HepG2 (cell line): Measurements from ENCODE around the gene PDZD4. TPM values are rescaled to one million over a fixed set of nuclear protein-coding genes. Genes with fewer than 3 reads are reported as not detected.

ENCODE experiments used
- ATAC-seq: fragments of 200-7000 bp; cut with Tn5 transposase; 3 replicates; pipeline ENCODE4 v1.9.1; 2020; ENCODE audit warnings: mild to moderate bottlenecking, moderate library complexity
- BruUV-seq: library from RNA; stranded (reverse); fragments of 400-500 nt; replicated peaks from 2 replicates; lab custom pipeline; 2021; lab: Mats Ljungman, UMichigan
- CTCF ChIA-PET: fragments of 300-600 bp; formaldehyde crosslinking; extraction: SDS; loops from one replicate; lab custom pipeline; 2021; ENCODE audit warnings: low total read pairs, inconsistent platforms, low intra/inter-chr PET ratio; lab: Yijun Ruan, JAX
- POLR2A ChIA-PET: fragments of 350-600 bp; sonication (Branson Sonifier 250); formaldehyde crosslinking; loops from one replicate; lab custom pipeline; 2020; ENCODE audit warnings: antibody characterized with exemption, inconsistent platforms; lab: Yijun Ruan, JAX
- DNase-seq: peaks from one replicate; pipeline ENCODE4 v3.0.0-alpha.2; 2015; ENCODE audit warnings: low spot score
- FAIRE-seq: peaks from 3 replicates; lab custom pipeline; 2011; peaks lifted over from hg19 to GRCh38; lab: Jason Lieb, UNC
- H2AFZ ChIP-seq: one replicate; pipeline ENCODE4 v1.6.1; 2011; ENCODE audit warnings: low read length, inconsistent platforms
- H3K27ac ChIP-seq: fragments of 300-600 bp; 3 replicates; pipeline ENCODE4 v1.8.0; 2011; ENCODE audit warnings: mixed run types, mild to moderate bottlenecking, mixed read lengths, low read length, inconsistent platforms; ENCODE audit not compliant: insufficient read depth; ENCODE audit errors: extremely low read length
- H3K27me3 ChIP-seq, 2 experiments: fragments of 200-600 bp in 1 of 2; 2 replicates in 1 of 2; 3 replicates in 1 of 2; pipeline versions ENCODE4 v1.6.0 to v1.8.0; 2011; ENCODE audit warnings: low read length in 2 of 2, mild to moderate bottlenecking in 2 of 2, moderate library complexity in 2 of 2, inconsistent platforms in 1 of 2; ENCODE audit not compliant: insufficient read depth in 2 of 2, control insufficient read depth in 1 of 2
- H3K36me3 ChIP-seq, 2 experiments: fragments of 200-600 bp in 1 of 2; replicated peaks in 1 of 2; 2 replicates in 1 of 2; 3 replicates in 1 of 2; pipeline versions ENCODE4 v1.5.1 to v1.8.0; 2011; ENCODE audit warnings: low read length in 2 of 2, inconsistent platforms in 1 of 2; ENCODE audit not compliant: insufficient read depth in 2 of 2, control insufficient read depth in 1 of 2
- H3K4me1 ChIP-seq: 2 replicates; pipeline ENCODE4 v1.5.1; 2012; ENCODE audit warnings: low read length, inconsistent platforms; ENCODE audit not compliant: insufficient read depth
- H3K4me2 ChIP-seq: 2 replicates; pipeline ENCODE4 v1.6.0; 2011; ENCODE audit warnings: low read depth, low read length, inconsistent platforms
- H3K4me3 ChIP-seq, 3 experiments: fragments of 200-600 bp in 1 of 3; sonication (generic), shearing (Covaris generic) in 1 of 3; replicated peaks in 1 of 3; 2 replicates each; pipeline ENCODE4 v1.5.1; 2011 to 2016; ENCODE audit warnings: low read length in 3 of 3, inconsistent platforms in 2 of 3, low read depth in 2 of 3, mild to moderate bottlenecking in 2 of 3, control low read depth in 1 of 3, mixed read lengths in 1 of 3; ENCODE audit not compliant: insufficient read depth in 1 of 3
- H3K79me2 ChIP-seq: one replicate; pipeline ENCODE4 v1.6.1; 2011; ENCODE audit warnings: low read length, inconsistent platforms; ENCODE audit not compliant: insufficient read depth
- H3K9ac ChIP-seq: 2 replicates; pipeline ENCODE4 v1.6.0; 2011; ENCODE audit warnings: mild to moderate bottlenecking, low read depth, low read length, inconsistent platforms; ENCODE audit not compliant: insufficient read depth
- H3K9me3 ChIP-seq: 2 replicates; pipeline ENCODE4 v1.5.1; 2012; ENCODE audit warnings: mild to moderate bottlenecking, low read length
- H4K20me1 ChIP-seq: 2 replicates; pipeline ENCODE4 v1.6.0; 2011; ENCODE audit warnings: inconsistent platforms, mild to moderate bottlenecking, low read length, moderate library complexity; ENCODE audit not compliant: insufficient read depth
- NR2F1 ChIP-seq, 2 experiments: fragments of 450-650 bp in 1 of 2; formaldehyde crosslinking in 1 of 2; IDR thresholded peaks; 2 replicates each; pipeline versions ENCODE4 v1.5.0 to v1.6.1; 2016 to 2020; ENCODE audit warnings: mild to moderate bottlenecking in 1 of 2, missing compliant biosample characterization in 1 of 2, missing genetic modification reagents in 1 of 2, moderate library complexity in 1 of 2
- NR2F6 ChIP-seq, 2 experiments: IDR thresholded peaks; 2 replicates each; pipeline ENCODE4 v1.6.1; 2016; ENCODE audit warnings: antibody characterized with exemption in 1 of 2, mild to moderate bottlenecking in 1 of 2
- RARA ChIP-seq: IDR thresholded peaks from 2 replicates; pipeline ENCODE4 v1.6.1; 2016; ENCODE audit warnings: missing genetic modification reagents, missing compliant biosample characterization
- ZNF550 ChIP-seq: sonication (generic); formaldehyde crosslinking; IDR thresholded peaks from 2 replicates; pipeline ENCODE4 v1.4.0; 2020; ENCODE audit warnings: mild to moderate bottlenecking, missing genetic modification reagents, borderline replicate concordance
- WGBS: methylation state at CpG from one replicate; pipeline ENCODE4 v1.1.6; 2017; ENCODE audit warnings: low lambda C conversion rate; 5-methylcytosine and 5-hydroxymethylcytosine counted together
- in situ Hi-C: cut with HindIII; loops from 2 replicates; pipeline ENCODE4 v1.10.0; 2017; ENCODE audit warnings: low pct_unique_long_range_greater_than_20kb; ENCODE audit not compliant: extremely low pct_ligation_motif_present
- intact Hi-C: fragments of 100-400 bp; cut with micrococcal nuclease; formaldehyde crosslinking; loops from one replicate; pipeline ENCODE4 v1.10.0; 2022; ENCODE audit not compliant: unreplicated experiment
- polyA plus RNA-seq, 8 experiments: library from polyadenylated mRNA; depleted of rRNA in 3 of 8; stranded (reverse) in 7 of 8; unstranded in 1 of 8; fragments of >200 nt; fragmentation: Illumina TruSeq in 4 of 8; extraction: Trizol in 4 of 8; gene quantifications; 2 replicates each; pipeline versions ENCODE4 v1.2.1 to v1.2.3, GENCODE V29; 2011 to 2016; ENCODE audit warnings: low read depth in 4 of 8, missing spikeins in 1 of 8, mixed read lengths in 1 of 8; ENCODE audit not compliant: insufficient read depth in 1 of 8
- total RNA-seq, 5 experiments: library from RNA; depleted of rRNA; stranded (reverse); fragments of >200 nt; fragmentation: Illumina TruSeq; extraction: Trizol; gene quantifications; 2 replicates each; pipeline ENCODE4 v1.2.3, GENCODE V29; 2016; ENCODE audit warnings: low read depth in 1 of 5
- TF ChIP-seq, protein P1 (sequence below): sonication (generic); formaldehyde crosslinking; IDR thresholded peaks from 2 replicates; pipeline ENCODE4 v1.5.1; 2020; ENCODE audit warnings: missing genetic modification reagents, mild to moderate bottlenecking, borderline replicate concordance

The PDZD4 gene
- total and polyA plus RNA-seq, 2 of the 13 experiments (the other 11 are each of a cell fraction or from before 2014, with no cell fraction given) = not detected

DNA sequence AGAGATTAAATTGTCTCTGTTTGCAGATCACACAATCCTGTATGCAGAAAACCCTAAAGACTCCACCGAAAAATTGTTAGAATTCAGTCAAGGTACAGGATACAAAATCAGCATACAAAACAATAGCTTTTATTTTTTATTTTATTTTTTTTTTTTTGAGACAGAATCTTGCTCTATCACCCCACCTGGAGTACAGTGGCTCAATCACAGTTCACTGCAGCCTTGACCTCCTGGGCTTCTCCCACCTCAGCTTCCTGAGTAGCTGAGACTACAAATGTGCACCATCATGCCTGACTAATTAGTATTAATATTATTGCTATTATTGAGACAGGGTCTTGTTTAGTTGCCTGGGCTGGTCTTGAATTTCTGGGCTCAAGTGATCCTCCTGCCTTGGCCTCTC, 75.2 kb downstream of the PDZD4 start:
- H3K27ac ChIP-seq = no peak overlapping the region
- no peaks in the 10 kb centered on the region for H3K36me3 ChIP-seq
- 0% methylated on average over 1 of the region's 1 CpG for WGBS
- no peak overlapping the region for H2AFZ ChIP-seq
- no TSS peak for BruUV-seq
- in situ Hi-C loops = no loop called here
- intact Hi-C loops = no loop called here
- POLR2A ChIA-PET = no interaction called here
- FAIRE-seq = no peak
- no peak overlapping the region for H3K4me2 ChIP-seq
- no peaks in the 10 kb centered on the region for H3K27me3 ChIP-seq
- no peak overlapping the region for H3K9ac ChIP-seq
- H3K9me3 ChIP-seq = no peaks in the 10 kb centered on the region
- no peak; the same call in 2 of the 3 replicates for ATAC-seq
- CTCF ChIA-PET = no interaction called here
- no peak overlapping the region for H3K4me3 ChIP-seq
- no peak for DNase-seq
- peaks cover 11% of the 10 kb centered on the region for H3K4me1 ChIP-seq
- TF ChIP-seq, protein P1, sequence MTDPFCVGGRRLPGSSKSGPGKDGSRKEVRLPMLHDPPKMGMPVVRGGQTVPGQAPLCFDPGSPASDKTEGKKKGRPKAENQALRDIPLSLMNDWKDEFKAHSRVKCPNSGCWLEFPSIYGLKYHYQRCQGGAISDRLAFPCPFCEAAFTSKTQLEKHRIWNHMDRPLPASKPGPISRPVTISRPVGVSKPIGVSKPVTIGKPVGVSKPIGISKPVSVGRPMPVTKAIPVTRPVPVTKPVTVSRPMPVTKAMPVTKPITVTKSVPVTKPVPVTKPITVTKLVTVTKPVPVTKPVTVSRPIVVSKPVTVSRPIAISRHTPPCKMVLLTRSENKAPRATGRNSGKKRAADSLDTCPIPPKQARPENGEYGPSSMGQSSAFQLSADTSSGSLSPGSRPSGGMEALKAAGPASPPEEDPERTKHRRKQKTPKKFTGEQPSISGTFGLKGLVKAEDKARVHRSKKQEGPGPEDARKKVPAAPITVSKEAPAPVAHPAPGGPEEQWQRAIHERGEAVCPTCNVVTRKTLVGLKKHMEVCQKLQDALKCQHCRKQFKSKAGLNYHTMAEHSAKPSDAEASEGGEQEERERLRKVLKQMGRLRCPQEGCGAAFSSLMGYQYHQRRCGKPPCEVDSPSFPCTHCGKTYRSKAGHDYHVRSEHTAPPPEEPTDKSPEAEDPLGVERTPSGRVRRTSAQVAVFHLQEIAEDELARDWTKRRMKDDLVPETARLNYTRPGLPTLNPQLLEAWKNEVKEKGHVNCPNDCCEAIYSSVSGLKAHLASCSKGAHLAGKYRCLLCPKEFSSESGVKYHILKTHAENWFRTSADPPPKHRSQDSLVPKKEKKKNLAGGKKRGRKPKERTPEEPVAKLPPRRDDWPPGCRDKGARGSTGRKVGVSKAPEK = no peak
- TF ChIP-seq ZNF550 (CRISPR knock-in tag) (no peak), RARA (CRISPR knock-in tag) (0 out of 2 replicates have a peak, but pooled peaks have one; percentile 25), NR2F6 (IDR thresholded peaks at IDR 0.05) (peak; percentile 12; the same call in 1 of the 2 replicates), NR2F6 (CRISPR knock-in tag; IDR thresholded peaks at IDR 0.05) (peak; percentile 34; the same call in 1 of the 2 replicates), NR2F1 (CRISPR knock-in tag; IDR thresholded peaks at IDR 0.05) (peak in 1 of 2 experiments; percentile 34; a peak in 1 of 4 replicates)
- no peaks in the 10 kb centered on the region for H4K20me1 ChIP-seq
- no peaks in the 10 kb centered on the region for H3K79me2 ChIP-seq

Other genes starting within 250 kb of the PDZD4 start
- gene CCNQ, start 231.4 kb downstream of the PDZD4 start, total RNA-seq (2016; rRNA removed; fragmentation: Illumina TruSeq; extraction: Trizol) = 23.7 and 25.5 TPM in 2 replicates
- gene CCNQ, start 231.4 kb downstream of the PDZD4 start, polyA plus RNA-seq (2011; rRNA removed) = 15.0 and 22.0 TPM in 2 replicates
- gene DUSP9, start 183.3 kb downstream of the PDZD4 start, total RNA-seq (2016; rRNA removed; fragmentation: Illumina TruSeq; extraction: Trizol) = 357 and 435 TPM in 2 replicates
- 235 and 335 TPM in 2 replicates for gene DUSP9, start 183.3 kb downstream of the PDZD4 start, polyA plus RNA-seq (2011; rRNA removed)
- gene PNCK, start 156.7 kb downstream of the PDZD4 start, total RNA-seq (2016; rRNA removed; fragmentation: Illumina TruSeq; extraction: Trizol) = not detected in 2 replicates
- gene PNCK, start 156.7 kb downstream of the PDZD4 start, polyA plus RNA-seq (2011; rRNA removed) = 33.1 and 55.3 TPM in 2 replicates
- gene SLC6A8, start 142.6 kb downstream of the PDZD4 start, total RNA-seq (2016; rRNA removed; fragmentation: Illumina TruSeq; extraction: Trizol) = 9.0 and 13.9 TPM in 2 replicates
- 176 and 264 TPM in 2 replicates for gene SLC6A8, start 142.6 kb downstream of the PDZD4 start, polyA plus RNA-seq (2011; rRNA removed)
- gene BCAP31, start 106.2 kb downstream of the PDZD4 start, total RNA-seq (2016; rRNA removed; fragmentation: Illumina TruSeq; extraction: Trizol) = 101 and 178 TPM in 2 replicates
- 139 and 155 TPM in 2 replicates for gene BCAP31, start 106.2 kb downstream of the PDZD4 start, polyA plus RNA-seq (2011; rRNA removed)
- 10.1 and 15.9 TPM in 2 replicates for gene ABCD1, start 105.7 kb downstream of the PDZD4 start, total RNA-seq (2016; rRNA removed; fragmentation: Illumina TruSeq; extraction: Trizol)
- gene ABCD1, start 105.7 kb downstream of the PDZD4 start, polyA plus RNA-seq (2011; rRNA removed) = 11.4 and 15.4 TPM in 2 replicates
- gene PLXNB3, start 66.3 kb downstream of the PDZD4 start, total RNA-seq (2016; rRNA removed; fragmentation: Illumina TruSeq; extraction: Trizol) = 1.2 and 3.0 TPM in 2 replicates
- 6.9 and 8.1 TPM in 2 replicates for gene PLXNB3, start 66.3 kb downstream of the PDZD4 start, polyA plus RNA-seq (2011; rRNA removed)
- gene SRPK3, start 49.5 kb downstream of the PDZD4 start, total RNA-seq (2016; rRNA removed; fragmentation: Illumina TruSeq; extraction: Trizol) = 0.22 TPM in 1 of 2 replicates, not detected in the other
- 0.10 and 0.30 TPM in 2 replicates for gene SRPK3, start 49.5 kb downstream of the PDZD4 start, polyA plus RNA-seq (2011; rRNA removed)
- 16.2 and 18.7 TPM in 2 replicates for gene IDH3G, start 36.2 kb downstream of the PDZD4 start, total RNA-seq (2016; rRNA removed; fragmentation: Illumina TruSeq; extraction: Trizol)
- gene IDH3G, start 36.2 kb downstream of the PDZD4 start, polyA plus RNA-seq (2011; rRNA removed) = 35.5 and 36.0 TPM in 2 replicates
- 124 and 214 TPM in 2 replicates for gene SSR4, start 35.9 kb downstream of the PDZD4 start, total RNA-seq (2016; rRNA removed; fragmentation: Illumina TruSeq; extraction: Trizol)
- 288 and 319 TPM in 2 replicates for gene SSR4, start 35.9 kb downstream of the PDZD4 start, polyA plus RNA-seq (2011; rRNA removed)
- 1.1 and 1.4 TPM in 2 replicates for gene L1CAM, start 55.6 kb upstream of the PDZD4 start, total RNA-seq (2016; rRNA removed; fragmentation: Illumina TruSeq; extraction: Trizol)
- 2.0 and 5.0 TPM in 2 replicates for gene L1CAM, start 55.6 kb upstream of the PDZD4 start, polyA plus RNA-seq (2011; rRNA removed)
- not detected in 2 replicates for gene AVPR2, start 74.1 kb upstream of the PDZD4 start, total RNA-seq (2016; rRNA removed; fragmentation: Illumina TruSeq; extraction: Trizol)
- not detected in 2 replicates for gene AVPR2, start 74.1 kb upstream of the PDZD4 start, polyA plus RNA-seq (2011; rRNA removed)
- gene ARHGAP4, start 95.7 kb upstream of the PDZD4 start, total RNA-seq (2016; rRNA removed; fragmentation: Illumina TruSeq; extraction: Trizol) = 0.64 TPM in 1 of 2 replicates, not detected in the other
- gene ARHGAP4, start 95.7 kb upstream of the PDZD4 start, polyA plus RNA-seq (2011; rRNA removed) = 0.57 and 1.1 TPM in 2 replicates
- 51.1 and 51.7 TPM in 2 replicates for gene NAA10, start 104.5 kb upstream of the PDZD4 start, total RNA-seq (2016; rRNA removed; fragmentation: Illumina TruSeq; extraction: Trizol)
- gene NAA10, start 104.5 kb upstream of the PDZD4 start, polyA plus RNA-seq (2011; rRNA removed) = 49.1 and 49.2 TPM in 2 replicates
- 0.77 and 1.4 TPM in 2 replicates for gene RENBP, start 114.1 kb upstream of the PDZD4 start, total RNA-seq (2016; rRNA removed; fragmentation: Illumina TruSeq; extraction: Trizol)
- gene RENBP, start 114.1 kb upstream of the PDZD4 start, polyA plus RNA-seq (2011; rRNA removed) = 2.0 and 2.6 TPM in 2 replicates
- 17.8 and 24.0 TPM in 2 replicates for gene HCFC1, start 141.3 kb upstream of the PDZD4 start, total RNA-seq (2016; rRNA removed; fragmentation: Illumina TruSeq; extraction: Trizol)
- 5.8 TPM in 2 replicates for gene HCFC1, start 141.3 kb upstream of the PDZD4 start, polyA plus RNA-seq (2011; rRNA removed)
- gene TMEM187, start 142.2 kb upstream of the PDZD4 start, total RNA-seq (2016; rRNA removed; fragmentation: Illumina TruSeq; extraction: Trizol) = 1.7 and 2.2 TPM in 2 replicates
- 6.2 and 6.7 TPM in 2 replicates for gene TMEM187, start 142.2 kb upstream of the PDZD4 start, polyA plus RNA-seq (2011; rRNA removed)
- 69.8 and 77.3 TPM in 2 replicates for gene IRAK1, start 189.4 kb upstream of the PDZD4 start, total RNA-seq (2016; rRNA removed; fragmentation: Illumina TruSeq; extraction: Trizol)
- 57.7 and 83.5 TPM in 2 replicates for gene IRAK1, start 189.4 kb upstream of the PDZD4 start, polyA plus RNA-seq (2011; rRNA removed)